BLaER1 treated with 17β-estradiol and CSF1 and Interleukin-3, amounts not matched to agents 10 nM and 100 nM (cell line): ENCODE data around the gene CFAP73.
A peak's percentile ranks its signal among the peaks of the same experiment; 100 is the strongest.
"Not testable (repeated sequence)": the region's sequence is repeated elsewhere in the genome, so short reads cannot be mapped to it uniquely, and the experiment has no call there.

Experiments
- H3K27ac ChIP-seq, 11 experiments: shearing (Covaris generic); formaldehyde crosslinking; 2 replicates each; pipeline ENCODE4 v1.8.1; 2022
- H3K27me3 ChIP-seq, 11 experiments: shearing (Covaris generic); formaldehyde crosslinking; 2 replicates each; pipeline ENCODE4 v1.8.1; 2022
- H3K36me3 ChIP-seq, 11 experiments: shearing (Covaris generic); formaldehyde crosslinking; 2 replicates each; pipeline ENCODE4 v1.8.1; 2022
- H3K4me1 ChIP-seq, 10 experiments: shearing (Covaris generic); formaldehyde crosslinking; 2 replicates each; pipeline ENCODE4 v1.8.1; 2022
- H3K4me2 ChIP-seq, 11 experiments: shearing (Covaris generic); formaldehyde crosslinking; 2 replicates each; pipeline ENCODE4 v1.8.1; 2022
- H3K4me3 ChIP-seq, 10 experiments: shearing (Covaris generic); formaldehyde crosslinking; 2 replicates each; pipeline ENCODE4 v1.8.1; 2022
- H3K9ac ChIP-seq, 11 experiments: shearing (Covaris generic); formaldehyde crosslinking; 2 replicates each; pipeline ENCODE4 v1.8.1; 2022
- H3K9me3 ChIP-seq, 11 experiments: shearing (Covaris generic); formaldehyde crosslinking; replicated peaks in 1 of 11; 2 replicates each; pipeline ENCODE4 v1.8.1; 2022
- H4K20me1 ChIP-seq, 11 experiments: shearing (Covaris generic); formaldehyde crosslinking; 2 replicates each; pipeline ENCODE4 v1.8.1; 2022
- Cebpa-rat ChIP-seq, 11 experiments: shearing (Covaris generic); IDR thresholded peaks; 2 replicates each; pipeline ENCODE4 v1.8.1; 2022

CFAP73 gene

GRCh38 chr12:113116875-113117274, 32.6 kb upstream of the CFAP73 start:
- no peak overlapping the region for H3K27ac ChIP-seq
- H3K9me3 ChIP-seq: no peaks in the 10 kb centered on the region
- H3K9ac ChIP-seq: no peak overlapping the region
- peaks cover 0 to 9% (median 0%) of the 10 kb centered on the region in 11 experiments; a peak in 3 of 22 replicates for H4K20me1 ChIP-seq
- no peak for TF ChIP-seq Cebpa-rat (IDR thresholded peaks at IDR 0.05)
- peaks cover 0 to 7% (median under 1%) of the 10 kb centered on the region in 10 experiments; a peak in 9 of 20 replicates for H3K4me1 ChIP-seq
- H3K36me3 ChIP-seq: peaks cover 0 to 72% (median 4%) of the 10 kb centered on the region in 11 experiments; a peak in 9 of 22 replicates
- no peaks in the 10 kb centered on the region for H3K27me3 ChIP-seq
- no peak overlapping the region for H3K4me3 ChIP-seq
- H3K4me2 ChIP-seq: no peak overlapping the region

- H3K27me3 ChIP-seq, H4K20me1 ChIP-seq, H3K9me3 ChIP-seq, H3K4me3 ChIP-seq, H3K9ac ChIP-seq, H3K27ac ChIP-seq, H3K4me2 ChIP-seq: not testable (repeated sequence)
- Histone ChIP-seq H3K36me3 (peaks cover 0 to 64% (median 4%) of the 10 kb centered on the region in 11 experiments; a peak in 9 of 22 replicates), H3K4me1 (peaks cover 0 to 15% (median 5%) of the 10 kb centered on the region in 10 experiments; a peak in 10 of 20 replicates)
These were observed 31.8 kb upstream of the CFAP73 start for GRCh38 chr12:113117684-113118083.

GRCh38 chr12:113118142-113118541, 31.4 kb upstream of the CFAP73 start:
- Histone ChIP-seq H3K27me3 (no peaks in the 10 kb centered on the region), H3K4me3 (no peak overlapping the region), H3K9ac (no peak overlapping the region), H3K27ac (no peak overlapping the region), H3K4me1 (peaks cover 0 to 15% (median 5%) of the 10 kb centered on the region in 10 experiments; a peak in 10 of 20 replicates), H3K4me2 (no peak overlapping the region), H4K20me1 (peaks cover 0 to 9% (median 0%) of the 10 kb centered on the region in 11 experiments; a peak in 3 of 22 replicates), H3K36me3 (peaks cover 0 to 60% (median 5%) of the 10 kb centered on the region in 11 experiments; a peak in 10 of 22 replicates), H3K9me3 (peaks cover 2 to 7% (median 3%) of the 10 kb centered on the region in 11 experiments; a peak in 17 of 22 replicates)
- no peak for TF ChIP-seq Cebpa-rat (IDR thresholded peaks at IDR 0.05)

- Histone ChIP-seq H3K4me1 (peaks cover 0 to 15% (median 5%) of the 10 kb centered on the region in 10 experiments; a peak in 10 of 20 replicates), H3K4me2 (peak overlapping the region in 1 of 11 experiments; percentile 12; a peak in 1 of 22 replicates), H3K27ac (no peak overlapping the region), H3K4me3 (no peak overlapping the region), H3K36me3 (peaks cover 0 to 68% (median 14%) of the 10 kb centered on the region in 11 experiments; a peak in 12 of 22 replicates), H3K27me3 (no peaks in the 10 kb centered on the region), H3K9ac (no peak overlapping the region), H4K20me1 (peaks cover 0 to 9% (median 0%) of the 10 kb centered on the region in 11 experiments; a peak in 3 of 22 replicates), H3K9me3 (peaks cover 6 to 19% (median 11%) of the 10 kb centered on the region in 11 experiments; a peak in 19 of 22 replicates)
- no peak for TF ChIP-seq Cebpa-rat (IDR thresholded peaks at IDR 0.05)
These were observed 29.4 kb upstream of the CFAP73 start for GRCh38 chr12:113119980-113120669.

DNA sequence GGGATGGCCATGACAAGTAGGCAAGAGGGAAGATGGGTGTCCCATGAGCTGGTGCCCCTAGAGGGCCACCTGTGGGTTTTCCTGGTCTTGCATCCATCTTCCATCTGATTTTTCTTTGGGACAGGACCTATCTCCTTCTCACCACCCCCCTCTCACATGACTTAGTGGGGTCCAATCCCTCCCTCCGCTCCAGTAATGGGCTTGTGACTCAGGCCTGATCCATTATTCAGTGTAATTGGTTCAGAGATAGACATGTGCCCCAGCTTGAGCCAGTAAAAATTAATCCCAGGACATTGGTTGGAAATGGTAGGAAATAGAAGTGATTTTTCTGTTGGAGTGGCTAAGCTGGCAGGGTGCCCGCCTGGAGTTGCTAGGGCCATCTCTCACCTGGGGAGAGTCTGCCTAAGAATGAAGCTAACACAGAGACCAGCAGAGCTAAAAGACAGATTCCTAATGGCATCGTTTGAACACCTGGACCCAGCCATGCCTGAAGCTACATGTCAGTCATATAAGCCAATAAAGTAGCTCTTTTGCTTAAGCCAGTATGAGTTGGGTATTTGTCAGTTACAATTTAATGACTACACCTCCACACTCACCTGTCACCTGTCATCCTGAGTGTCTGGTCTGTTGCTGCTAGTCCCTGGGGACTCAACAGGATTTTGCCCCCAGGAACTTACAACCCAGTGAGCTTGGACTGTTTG, 28.7 kb upstream of the CFAP73 start:
- Histone ChIP-seq H3K9ac (no peak overlapping the region), H3K4me2 (no peak overlapping the region; a peak in 1 of 22 replicates), H3K27me3 (no peaks in the 10 kb centered on the region), H3K27ac (no peak overlapping the region), H3K9me3 (peaks cover 6 to 19% (median 11%) of the 10 kb centered on the region in 11 experiments; a peak in 19 of 22 replicates), H4K20me1 (peaks cover 0 to 9% (median 0%) of the 10 kb centered on the region in 11 experiments; a peak in 3 of 22 replicates), H3K4me3 (no peak overlapping the region), H3K4me1 (peaks cover 0 to 15% (median 5%) of the 10 kb centered on the region in 10 experiments; a peak in 10 of 20 replicates), H3K36me3 (peaks cover 0 to 66% (median 14%) of the 10 kb centered on the region in 11 experiments; a peak in 12 of 22 replicates)
- no peak for TF ChIP-seq Cebpa-rat (IDR thresholded peaks at IDR 0.05)

DNA sequence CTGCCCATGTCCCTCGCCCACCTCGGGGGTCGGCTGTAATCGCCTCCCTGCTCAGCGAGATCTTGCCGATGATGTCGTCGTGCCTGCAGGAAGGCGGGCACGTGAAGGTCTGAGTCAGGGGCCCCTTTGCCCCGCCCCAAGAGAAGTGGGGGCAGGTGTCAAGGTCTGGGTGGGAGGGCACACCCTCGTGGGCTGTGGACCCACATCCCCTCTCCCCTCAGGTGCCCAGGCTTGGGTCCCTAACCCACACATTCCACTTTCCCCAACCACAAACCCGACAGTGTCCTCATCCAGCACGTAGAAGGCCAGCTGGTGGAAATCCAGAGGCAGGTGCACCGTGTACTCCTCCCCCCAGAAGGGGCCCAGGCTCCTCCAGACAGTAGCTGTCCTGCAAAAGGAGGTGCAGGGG, 21.7 kb upstream of the CFAP73 start:
- Histone ChIP-seq H4K20me1 (peaks cover 0 to 23% (median 0%) of the 10 kb centered on the region in 11 experiments; a peak in 5 of 22 replicates), H3K4me2 (peak overlapping the region in 5 of 11 experiments; percentile 41 to 97 (median 88); a peak in 9 of 22 replicates), H3K27ac (no peak overlapping the region), H3K9ac (no peak overlapping the region), H3K36me3 (peaks cover 0 to 35% (median 14%) of the 10 kb centered on the region in 11 experiments; a peak in 12 of 22 replicates), H3K27me3 (no peaks in the 10 kb centered on the region), H3K4me1 (peaks cover 11 to 57% (median 45%) of the 10 kb centered on the region in 10 experiments), H3K4me3 (no peak overlapping the region), H3K9me3 (peaks cover 6 to 18% (median 10%) of the 10 kb centered on the region in 11 experiments; a peak in 18 of 22 replicates)
- no peak for TF ChIP-seq Cebpa-rat (IDR thresholded peaks at IDR 0.05)

DNA sequence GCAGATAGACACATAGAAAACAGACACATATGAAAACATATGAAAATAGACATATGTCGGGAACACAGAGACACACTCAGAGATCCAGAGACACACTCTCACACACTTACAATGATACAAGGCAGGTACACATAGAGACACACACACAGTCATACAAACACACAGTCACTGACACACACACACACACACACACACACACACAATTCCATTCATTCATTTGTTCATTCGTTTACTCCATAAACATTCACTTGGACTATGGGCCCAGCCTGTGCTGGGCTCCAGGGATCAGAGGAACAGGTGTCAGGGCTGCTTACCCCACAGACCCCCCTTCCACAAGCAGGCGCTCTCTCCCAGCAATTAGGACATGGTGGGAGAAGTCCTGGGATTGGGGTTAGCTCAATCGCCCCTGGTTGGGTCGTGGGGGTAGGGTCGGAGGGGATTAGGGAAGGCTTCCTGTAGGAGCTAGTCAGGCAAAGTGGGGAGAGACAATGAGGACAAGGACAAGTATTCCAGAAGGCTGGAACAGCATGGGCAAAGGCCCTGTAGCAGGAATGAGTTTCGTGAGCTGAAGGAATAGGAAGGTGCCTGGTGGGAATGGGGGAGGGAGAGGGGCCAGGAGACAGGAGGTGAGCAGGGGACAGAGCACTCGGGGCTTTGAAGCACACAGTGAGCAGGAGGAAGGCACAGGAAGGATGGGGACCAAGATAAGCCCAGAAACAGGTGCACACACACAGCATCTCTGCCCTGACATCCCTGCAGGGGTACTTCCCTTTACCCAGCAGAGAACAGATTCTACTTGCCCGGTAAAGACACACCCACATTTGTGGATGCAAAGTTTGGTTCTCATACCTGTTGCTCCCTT, 20.5 kb upstream of the CFAP73 start:
- Histone ChIP-seq H3K4me2 (peak overlapping the region in 7 of 11 experiments; percentile 76 to 97 (median 88); a peak in 14 of 22 replicates), H3K4me1 (peaks cover 13 to 69% (median 57%) of the 10 kb centered on the region in 10 experiments), H3K36me3 (peaks cover 0 to 25% (median 4%) of the 10 kb centered on the region in 11 experiments; a peak in 11 of 22 replicates), H4K20me1 (peaks cover 0 to 35% (median 0%) of the 10 kb centered on the region in 11 experiments; a peak in 5 of 22 replicates), H3K9ac (no peak overlapping the region), H3K27me3 (no peaks in the 10 kb centered on the region), H3K9me3 (peaks cover 0 to 5% (median 0%) of the 10 kb centered on the region in 11 experiments; a peak in 2 of 22 replicates), H3K4me3 (no peak overlapping the region), H3K27ac (peak overlapping the region in 1 of 11 experiments; percentile 37; a peak in 1 of 22 replicates)
- no peak for TF ChIP-seq Cebpa-rat (IDR thresholded peaks at IDR 0.05)
